Esophagus squamous epithelium (tissue), 4 donors: ENCODE measurements around the gene RFTN1.

ENCODE experiments used
- POLR2A ChIP-seq, 4 donors: fragments of 450-650 bp; IDR thresholded peaks; one replicate each; pipeline ENCODE4 v1.6.1; 2017; ENCODE audit warnings: antibody characterized with exemption in 4 of 4, mild to moderate bottlenecking in 4 of 4, moderate library complexity in 3 of 4
- TF ChIP-seq, protein P1 (sequence below), 6 experiments: fragments of 450-650 bp in 4 of 6; fragments of 200-600 bp in 2 of 6; sonication (generic) in 2 of 6; IDR thresholded peaks; one replicate each; pipeline ENCODE4 v1.5.1; 2016 to 2019; ENCODE audit warnings: antibody characterized with exemption in 6 of 6, mild to moderate bottlenecking in 4 of 6, moderate library complexity in 4 of 6

- no peak for TF ChIP-seq POLR2A (IDR thresholded peaks at IDR 0.05)
- TF ChIP-seq, protein P1, sequence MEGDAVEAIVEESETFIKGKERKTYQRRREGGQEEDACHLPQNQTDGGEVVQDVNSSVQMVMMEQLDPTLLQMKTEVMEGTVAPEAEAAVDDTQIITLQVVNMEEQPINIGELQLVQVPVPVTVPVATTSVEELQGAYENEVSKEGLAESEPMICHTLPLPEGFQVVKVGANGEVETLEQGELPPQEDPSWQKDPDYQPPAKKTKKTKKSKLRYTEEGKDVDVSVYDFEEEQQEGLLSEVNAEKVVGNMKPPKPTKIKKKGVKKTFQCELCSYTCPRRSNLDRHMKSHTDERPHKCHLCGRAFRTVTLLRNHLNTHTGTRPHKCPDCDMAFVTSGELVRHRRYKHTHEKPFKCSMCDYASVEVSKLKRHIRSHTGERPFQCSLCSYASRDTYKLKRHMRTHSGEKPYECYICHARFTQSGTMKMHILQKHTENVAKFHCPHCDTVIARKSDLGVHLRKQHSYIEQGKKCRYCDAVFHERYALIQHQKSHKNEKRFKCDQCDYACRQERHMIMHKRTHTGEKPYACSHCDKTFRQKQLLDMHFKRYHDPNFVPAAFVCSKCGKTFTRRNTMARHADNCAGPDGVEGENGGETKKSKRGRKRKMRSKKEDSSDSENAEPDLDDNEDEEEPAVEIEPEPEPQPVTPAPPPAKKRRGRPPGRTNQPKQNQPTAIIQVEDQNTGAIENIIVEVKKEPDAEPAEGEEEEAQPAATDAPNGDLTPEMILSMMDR (IDR thresholded peaks at IDR 0.05) = no peak
Measured at GRCh38 chr3:16329036-16329825, 184.3 kb downstream of the RFTN1 start.
